ENCODE data around the gene ITGBL1. TPM values are rescaled to one million over a fixed set of nuclear protein-coding genes. Genes with fewer than 3 reads are reported as not detected.

The ITGBL1 gene
- polyA plus RNA-seq, 3 donors: not detected

DNA sequence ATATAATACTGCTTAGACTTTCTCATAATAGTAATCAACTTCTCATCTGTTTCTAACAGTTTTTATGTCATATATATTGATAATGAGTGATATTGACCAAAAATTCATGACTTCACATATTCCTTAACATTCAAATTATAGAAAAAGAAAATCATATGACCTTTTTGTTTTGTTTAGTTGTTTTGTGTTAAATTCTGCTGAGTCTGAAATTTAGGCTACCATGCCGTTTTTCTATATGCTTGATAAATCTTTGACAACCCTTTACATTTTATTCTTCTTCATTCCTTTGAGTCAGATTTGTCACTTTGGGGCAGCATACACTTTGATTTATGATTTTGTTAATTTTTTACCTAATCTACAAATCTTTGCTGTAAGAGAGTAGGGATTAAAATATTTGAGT is 176.4 kb downstream of the ITGBL1 start:
- no peaks in the 10 kb centered on the region for H3K36me3 ChIP-seq (replicated peaks in 1 of 2; ENCODE audit: control insufficient read depth in 1 of 2, insufficient read depth in 2 of 2, low read length in 2 of 2)
- H3K27ac ChIP-seq (ENCODE audit: low read depth in 1 of 2, low read length in 2 of 2): no peak overlapping the region
- TF ChIP-seq, protein P1, sequence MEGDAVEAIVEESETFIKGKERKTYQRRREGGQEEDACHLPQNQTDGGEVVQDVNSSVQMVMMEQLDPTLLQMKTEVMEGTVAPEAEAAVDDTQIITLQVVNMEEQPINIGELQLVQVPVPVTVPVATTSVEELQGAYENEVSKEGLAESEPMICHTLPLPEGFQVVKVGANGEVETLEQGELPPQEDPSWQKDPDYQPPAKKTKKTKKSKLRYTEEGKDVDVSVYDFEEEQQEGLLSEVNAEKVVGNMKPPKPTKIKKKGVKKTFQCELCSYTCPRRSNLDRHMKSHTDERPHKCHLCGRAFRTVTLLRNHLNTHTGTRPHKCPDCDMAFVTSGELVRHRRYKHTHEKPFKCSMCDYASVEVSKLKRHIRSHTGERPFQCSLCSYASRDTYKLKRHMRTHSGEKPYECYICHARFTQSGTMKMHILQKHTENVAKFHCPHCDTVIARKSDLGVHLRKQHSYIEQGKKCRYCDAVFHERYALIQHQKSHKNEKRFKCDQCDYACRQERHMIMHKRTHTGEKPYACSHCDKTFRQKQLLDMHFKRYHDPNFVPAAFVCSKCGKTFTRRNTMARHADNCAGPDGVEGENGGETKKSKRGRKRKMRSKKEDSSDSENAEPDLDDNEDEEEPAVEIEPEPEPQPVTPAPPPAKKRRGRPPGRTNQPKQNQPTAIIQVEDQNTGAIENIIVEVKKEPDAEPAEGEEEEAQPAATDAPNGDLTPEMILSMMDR (IDR thresholded peaks at IDR 0.05): no peak
- Mint-ChIP-seq H3K4me3 (no peak overlapping the region), H3K36me3 (no peaks in the 10 kb centered on the region), H3K9me3 (no peaks in the 10 kb centered on the region), H3K4me1 (peaks cover 17% of the 10 kb centered on the region), H3K27me3 (ENCODE audit: low read depth in 3 of 3) (peaks cover 0 to 2% (median 0%) of the 10 kb centered on the region in 3 donors), H3K27ac (no peak overlapping the region)
- no peak overlapping the region for H3K4me3 ChIP-seq (replicated peaks in 1 of 3; ENCODE audit: low read depth in 2 of 3, low read length in 3 of 3)
- DNase-seq: no peak
- H3K4me1 ChIP-seq (ENCODE audit: control insufficient read depth in 1 of 2, insufficient read depth in 2 of 2, low read length in 2 of 2): peaks cover 8% of the 10 kb centered on the region in 2 donors
- no peaks in the 10 kb centered on the region for H4K20me1 ChIP-seq (ENCODE audit: insufficient read depth, low read length)
- H3K4me2 ChIP-seq (replicated peaks; ENCODE audit: extremely low read depth, low read length, poor library complexity, severe bottlenecking): no peak overlapping the region
- no peak overlapping the region for H2AFZ ChIP-seq (ENCODE audit: insufficient read depth, low read depth, low read length, poor library complexity, severe bottlenecking)
- WGBS (ENCODE audit: insufficient coverage): no CpG with 5 or more reads among the region's 1 CpG
- no peaks in the 10 kb centered on the region for H3K27me3 ChIP-seq (ENCODE audit: control insufficient read depth in 2 of 2, insufficient read depth in 2 of 2, low read length in 2 of 2)
- H3K9ac ChIP-seq (ENCODE audit: insufficient read depth, low read length, poor library complexity, severe bottlenecking): no peak overlapping the region
- intact Hi-C loops (cut with micrococcal nuclease): no loop called here
- no peaks in the 10 kb centered on the region for H3K9me3 ChIP-seq (replicated peaks in 1 of 2; ENCODE audit: control insufficient read depth in 1 of 2, insufficient read depth in 1 of 2, low read length in 2 of 2)
- no peaks in the 10 kb centered on the region for H3K79me2 ChIP-seq (ENCODE audit: insufficient read depth, low read length)

GRCh38 chr13:101631395-101631794 is 178.9 kb downstream of the ITGBL1 start:
- no peaks in the 10 kb centered on the region for H3K4me1 ChIP-seq (ENCODE audit: control insufficient read depth in 1 of 2, insufficient read depth in 2 of 2, low read length in 2 of 2)
- no peaks in the 10 kb centered on the region for H3K36me3 Mint-ChIP-seq
- no peak overlapping the region for H3K9ac ChIP-seq (ENCODE audit: insufficient read depth, low read length, poor library complexity, severe bottlenecking)
- no peak overlapping the region for H3K27ac Mint-ChIP-seq
- intact Hi-C loops (cut with micrococcal nuclease): no loop called here
- no peaks in the 10 kb centered on the region for H3K79me2 ChIP-seq (ENCODE audit: insufficient read depth, low read length)
- H3K27ac ChIP-seq (ENCODE audit: low read depth in 1 of 2, low read length in 2 of 2): no peak overlapping the region
- no peak overlapping the region for H3K4me2 ChIP-seq (replicated peaks; ENCODE audit: extremely low read depth, low read length, poor library complexity, severe bottlenecking)
- TF ChIP-seq, protein P1 (IDR thresholded peaks at IDR 0.05): no peak
- no peaks in the 10 kb centered on the region for H3K9me3 ChIP-seq (replicated peaks in 1 of 2; ENCODE audit: control insufficient read depth in 1 of 2, insufficient read depth in 1 of 2, low read length in 2 of 2)
- peaks cover 10% of the 10 kb centered on the region for H3K4me1 Mint-ChIP-seq
- no peaks in the 10 kb centered on the region for H4K20me1 ChIP-seq (ENCODE audit: insufficient read depth, low read length)
- H3K4me3 ChIP-seq (replicated peaks in 1 of 3; ENCODE audit: low read depth in 2 of 3, low read length in 3 of 3): no peak overlapping the region
- H3K36me3 ChIP-seq (replicated peaks in 1 of 2; ENCODE audit: control insufficient read depth in 1 of 2, insufficient read depth in 2 of 2, low read length in 2 of 2): no peaks in the 10 kb centered on the region
- H3K9me3 Mint-ChIP-seq: no peaks in the 10 kb centered on the region
- no peak for DNase-seq
- no peak overlapping the region for H2AFZ ChIP-seq (ENCODE audit: insufficient read depth, low read depth, low read length, poor library complexity, severe bottlenecking)
- H3K27me3 ChIP-seq (ENCODE audit: control insufficient read depth in 2 of 2, insufficient read depth in 2 of 2, low read length in 2 of 2): no peaks in the 10 kb centered on the region
- H3K27me3 Mint-ChIP-seq (ENCODE audit: low read depth in 3 of 3): peaks cover 0 to 2% (median 0%) of the 10 kb centered on the region in 3 donors
- no peak overlapping the region for H3K4me3 Mint-ChIP-seq

All from CD14-positive monocyte (primary cell).